RWPE1 (cell line): ENCODE data around the gene AKIP1.

Source experiments
- CTCF ChIA-PET: fragments of 350-600 bp; sonication (Branson Sonifier 250); formaldehyde crosslinking; extraction: SDS; loops from one replicate; lab custom pipeline; 2021; lab: Yijun Ruan, JAX
- POLR2A ChIA-PET: fragments of 400-600 bp; formaldehyde crosslinking; extraction: SDS; loops from one replicate; lab custom pipeline; 2020; ENCODE audit warnings: antibody characterized with exemption; ENCODE audit not compliant: low non-redundant PET; lab: Yijun Ruan, JAX
- DNase-seq: peaks from one replicate; pipeline ENCODE4 v3.0.0; 2012; ENCODE audit warnings: low spot score
- H3K27ac ChIP-seq: fragments of 450-650 bp; 2 replicates; pipeline ENCODE4 v1.5.1; 2017
- CTCF ChIP-seq: fragments of 450-650 bp; conservative IDR thresholded peaks from 2 replicates; pipeline ENCODE4 v1.5.1; 2017; ENCODE audit warnings: low read depth, mild to moderate bottlenecking

The AKIP1 gene

GRCh38 chr11:8913961-8914660 is 3.1 kb downstream of the AKIP1 start:
- peak; percentile 86 for TF ChIP-seq CTCF
- peak; percentile 42 for DNase-seq
- POLR2A ChIA-PET: no interaction called here
- no peak overlapping the region for H3K27ac ChIP-seq
- CTCF ChIA-PET: interaction anchor here (0.6 to 1.9 kb wide), 13 partner anchors 9 to 684 kb away, joined by 3 to 10 read pairs (median 3); no protein-coding TSS in a partner anchor

- no peak overlapping the region for H3K27ac ChIP-seq
- TF ChIP-seq CTCF: no peak; the same call in none of the 2 replicates
- ChIA-PET CTCF (interaction anchor here (0.6 to 1.9 kb wide), 9 partner anchors 9 to 637 kb away, joined by 3 to 10 read pairs (median 3); no protein-coding TSS in a partner anchor), POLR2A (no interaction called here)
- no peak for DNase-seq
Observed at GRCh38 chr11:8914661-8915018, 3.7 kb downstream of the AKIP1 start.

GRCh38 chr11:8917157-8917825 is 6.3 kb downstream of the AKIP1 start:
- peak overlapping the region; percentile 80; the same call in 1 of the 2 replicates for H3K27ac ChIP-seq
- peak; percentile 69 for DNase-seq
- POLR2A ChIA-PET: no interaction called here
- TF ChIP-seq CTCF: no peak
- CTCF ChIA-PET: interaction anchor here (0.6 to 1.1 kb wide), 2 partner anchors 26 to 42 kb away, joined by 3 to 4 read pairs; no protein-coding TSS in a partner anchor

GRCh38 chr11:8922691-8923090 is 11.7 kb downstream of the AKIP1 start:
- no peak for TF ChIP-seq CTCF
- POLR2A ChIA-PET: interaction anchor here (0.6 kb wide), 1 partner anchor 41 kb away, joined by 3 read pairs; no protein-coding TSS in a partner anchor
- DNase-seq: no peak
- CTCF ChIA-PET: no interaction called here
- no peak overlapping the region for H3K27ac ChIP-seq

GRCh38 chr11:8925711-8926110 is 14.7 kb downstream of the AKIP1 start:
- no peak for TF ChIP-seq CTCF
- CTCF ChIA-PET: no interaction called here
- POLR2A ChIA-PET: no interaction called here
- no peak for DNase-seq
- no peak overlapping the region for H3K27ac ChIP-seq

GRCh38 chr11:8926236-8926635 is 15.2 kb downstream of the AKIP1 start:
- CTCF ChIA-PET: interaction anchor here (0.9 kb wide), 1 partner anchor 89 kb away, joined by 3 read pairs; no protein-coding TSS in a partner anchor
- H3K27ac ChIP-seq: no peak overlapping the region
- POLR2A ChIA-PET: no interaction called here
- DNase-seq: no peak
- TF ChIP-seq CTCF: no peak
